HG03575 (cell line): Measurements from ENCODE around the gene ABLIM1.
A peak's percentile ranks its signal among the peaks of the same experiment; 100 is the strongest.

Experiments used
- ATAC-seq: cut with Tn5 transposase; IDR thresholded peaks from one replicate; pipeline ENCODE4 v1.9.1; 2021; ENCODE audit not compliant: unreplicated experiment, insufficient number of reproducible peaks, low FRiP score; ENCODE audit errors: extremely low read depth

The ABLIM1 gene

DNA sequence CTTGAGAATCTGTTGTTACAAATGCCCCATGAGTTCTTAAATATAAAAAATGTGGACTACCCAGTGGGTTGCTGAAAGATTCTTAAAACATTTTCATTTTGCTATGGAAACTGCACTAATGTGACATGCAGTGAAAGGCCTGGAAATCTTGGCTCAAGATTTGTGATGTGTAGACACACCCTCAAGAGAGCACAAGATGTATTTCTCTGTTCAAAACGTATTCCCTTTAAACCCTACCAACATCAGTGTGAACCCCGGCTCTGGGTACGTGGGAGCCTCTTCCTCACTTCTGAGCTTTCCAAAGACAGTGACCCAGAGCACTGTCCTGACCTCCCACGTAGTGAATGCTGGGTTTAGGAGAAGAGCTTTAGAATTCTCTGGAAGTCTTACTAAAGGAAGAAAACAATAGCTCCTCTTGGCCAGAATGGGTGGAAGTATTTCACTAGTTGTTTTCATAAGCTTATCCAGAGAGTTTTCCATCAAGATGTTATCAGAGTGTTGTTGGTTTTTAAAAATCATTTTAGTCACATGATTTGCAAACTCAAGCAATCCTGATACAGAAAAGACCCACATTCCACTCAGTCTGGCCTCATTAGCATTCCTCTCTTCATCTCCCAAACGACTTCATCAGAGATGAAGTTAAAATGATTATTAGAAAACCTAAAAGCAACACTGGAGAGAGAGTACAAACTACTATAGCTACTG is 172.2 kb downstream of the ABLIM1 start:
- no peak for ATAC-seq

DNA sequence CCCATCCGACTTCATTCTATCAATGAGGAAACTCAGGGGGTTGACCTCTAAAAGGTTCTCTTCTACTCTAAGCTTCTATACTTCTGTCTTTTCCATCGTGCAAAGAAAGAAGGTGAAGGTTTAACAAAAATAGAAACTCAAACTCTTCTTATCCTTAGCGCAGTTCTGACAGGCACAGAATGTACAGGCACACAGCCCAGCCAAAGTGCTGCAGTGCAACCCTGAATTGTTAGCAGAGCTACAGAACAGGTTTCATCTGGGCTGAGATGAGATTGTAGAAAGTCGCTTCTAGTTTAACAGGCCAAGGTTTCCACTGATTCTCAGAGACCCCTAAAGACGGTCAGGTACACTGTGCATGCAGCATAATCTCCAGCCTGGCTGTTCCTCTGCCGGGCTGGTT is 174.5 kb downstream of the ABLIM1 start:
- ATAC-seq, result no peak

DNA sequence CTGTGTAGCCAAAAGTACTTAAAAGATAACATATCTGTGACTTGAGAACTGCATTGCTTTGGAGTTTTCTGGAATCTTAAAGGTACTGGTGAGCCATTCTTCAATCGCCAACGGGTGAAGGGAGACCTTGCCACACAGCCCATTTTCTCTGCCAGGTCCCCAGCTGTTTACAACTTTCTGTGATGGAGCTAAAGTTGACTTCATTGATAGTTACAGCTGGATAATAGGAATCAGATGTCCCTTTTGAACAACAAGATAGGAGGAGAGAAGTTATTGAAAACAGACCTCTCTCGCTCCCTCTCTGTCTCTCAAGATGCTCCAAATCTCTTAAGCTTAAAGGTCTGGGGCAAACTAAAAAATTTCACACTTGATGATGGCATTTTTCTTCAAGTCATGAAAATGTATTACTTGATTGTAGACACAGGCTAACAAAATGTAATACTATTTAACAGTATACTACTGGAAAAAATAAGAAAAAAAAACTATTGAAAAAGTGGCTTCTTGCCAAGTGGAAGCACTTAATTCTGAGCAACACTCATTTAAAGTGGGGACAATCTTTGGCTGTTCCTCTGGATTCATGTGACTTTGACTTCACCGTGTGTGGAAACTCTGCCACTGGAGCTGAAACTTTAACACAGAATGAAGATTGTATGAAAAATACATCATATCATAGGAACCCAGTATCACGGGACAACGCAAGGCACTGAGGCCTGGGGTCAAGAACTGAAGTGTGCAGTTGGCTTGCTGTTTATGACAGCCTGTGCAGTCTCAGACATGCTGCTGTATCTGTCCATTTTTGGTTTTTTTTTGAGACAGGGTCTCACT is 175.4 kb downstream of the ABLIM1 start:
- ATAC-seq, result no peak

DNA sequence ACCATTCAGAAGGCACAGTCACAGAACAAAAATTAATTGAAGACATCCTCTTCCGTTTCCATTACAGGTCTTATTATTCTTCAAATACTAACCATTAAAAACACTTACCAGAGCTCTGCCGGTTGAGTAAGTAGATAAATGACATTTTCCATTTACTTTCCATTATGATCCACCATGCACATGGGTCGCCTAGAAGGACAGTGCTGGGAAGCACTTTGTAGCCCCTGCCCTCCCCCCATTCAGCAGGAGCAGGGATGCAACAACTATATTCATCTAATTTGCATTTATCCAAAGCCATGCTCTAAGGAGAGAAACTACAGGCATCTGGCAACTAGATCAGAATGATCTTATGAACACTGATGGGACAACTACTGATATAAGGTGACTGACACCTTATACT is 177.0 kb downstream of the ABLIM1 start:
- no peak for ATAC-seq

DNA sequence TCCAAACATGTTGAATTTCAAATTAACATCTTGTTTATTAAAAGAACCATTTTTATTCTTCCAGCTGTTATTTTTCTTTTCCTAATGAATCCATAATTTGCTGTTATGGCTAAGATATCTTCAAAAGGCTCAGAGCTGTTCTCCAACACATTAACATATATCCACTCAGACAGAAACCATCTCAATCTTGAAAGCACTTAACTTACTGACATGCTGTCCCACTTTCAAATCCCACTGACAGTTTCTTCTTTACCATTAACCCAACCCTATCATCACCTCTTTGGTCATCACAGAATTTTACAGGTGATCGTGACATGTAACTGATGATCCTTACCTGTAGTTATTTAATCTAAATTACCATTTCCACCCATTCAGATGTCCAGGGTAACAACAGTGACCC is 178.2 kb downstream of the ABLIM1 start:
- no peak for ATAC-seq

DNA sequence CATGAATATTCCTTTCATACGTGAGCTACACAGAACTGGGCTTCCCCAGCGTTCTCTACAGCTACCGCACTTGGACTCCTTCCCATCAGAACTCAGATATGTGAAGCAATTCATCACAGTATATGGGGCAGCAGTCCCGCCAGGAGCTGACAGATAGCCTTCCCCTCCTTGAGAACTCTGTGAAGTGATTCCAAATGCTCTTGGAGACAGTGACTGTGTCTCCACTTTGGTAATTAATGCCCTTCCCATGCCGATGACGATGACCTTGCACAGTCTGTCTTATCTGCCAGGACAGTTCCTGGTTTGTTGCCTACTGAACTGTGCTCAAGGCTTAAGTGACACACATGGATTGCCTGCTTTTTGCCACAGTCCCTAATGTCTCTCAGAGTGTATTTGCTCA is 178.8 kb downstream of the ABLIM1 start:
- no peak for ATAC-seq

DNA sequence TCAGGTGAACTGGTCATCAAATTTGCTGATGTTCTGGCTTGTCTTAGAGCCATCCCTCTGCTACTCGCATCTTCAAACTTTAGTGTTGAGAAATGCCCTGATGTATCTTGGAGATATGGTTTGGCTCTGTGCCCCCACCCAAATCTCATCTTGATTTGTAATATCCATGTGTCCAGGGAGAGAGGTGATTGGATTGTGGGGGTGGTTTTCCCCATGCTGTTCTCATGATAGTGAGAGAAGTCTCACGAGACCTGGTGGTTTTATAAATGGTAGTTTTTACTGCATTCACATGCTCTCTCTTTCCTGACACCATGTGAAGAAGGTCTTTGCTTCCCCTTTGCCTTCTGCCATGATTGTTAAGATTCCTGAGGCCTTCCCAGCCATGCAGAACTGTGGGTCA is 179.8 kb downstream of the ABLIM1 start:
- no peak for ATAC-seq

DNA sequence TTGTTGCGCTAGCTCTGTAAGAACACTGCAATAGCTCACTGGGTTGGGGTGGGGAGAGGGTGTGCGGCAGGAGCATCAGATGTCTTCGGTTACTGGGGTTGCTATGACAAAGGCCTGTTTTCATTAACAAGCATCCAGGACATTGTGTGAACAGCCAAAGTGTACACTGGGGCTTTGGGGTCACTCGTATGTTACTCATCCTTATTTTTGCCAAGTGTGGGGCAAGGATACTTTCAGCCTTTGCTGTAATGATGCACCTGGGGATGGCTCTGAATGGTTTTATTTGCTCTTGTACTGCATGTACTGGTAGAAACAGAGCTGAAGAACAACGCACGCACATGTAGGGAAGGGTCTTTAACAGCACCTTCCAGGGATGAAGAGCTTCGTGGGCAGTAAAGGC is 180.8 kb downstream of the ABLIM1 start:
- no peak for ATAC-seq

DNA sequence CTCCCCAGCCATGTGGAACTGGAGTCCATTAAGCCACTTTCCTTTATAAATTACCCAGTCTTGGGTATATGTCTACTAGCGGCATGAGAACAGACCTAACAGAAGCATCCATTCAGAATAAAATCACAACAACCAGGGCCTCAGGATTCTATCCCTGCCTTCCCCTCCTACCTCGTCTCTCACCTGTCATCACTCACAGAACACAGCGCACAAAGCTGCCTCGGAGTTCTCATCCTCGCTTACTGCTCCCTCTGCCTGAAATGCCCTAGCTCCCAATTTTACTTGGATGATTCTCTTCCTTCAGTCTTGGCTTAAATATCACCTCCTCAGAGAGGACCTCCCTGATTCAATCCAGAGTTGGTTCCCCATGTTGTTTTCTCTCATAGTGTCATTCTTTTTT is 183.1 kb downstream of the ABLIM1 start:
- ATAC-seq, result no peak

DNA sequence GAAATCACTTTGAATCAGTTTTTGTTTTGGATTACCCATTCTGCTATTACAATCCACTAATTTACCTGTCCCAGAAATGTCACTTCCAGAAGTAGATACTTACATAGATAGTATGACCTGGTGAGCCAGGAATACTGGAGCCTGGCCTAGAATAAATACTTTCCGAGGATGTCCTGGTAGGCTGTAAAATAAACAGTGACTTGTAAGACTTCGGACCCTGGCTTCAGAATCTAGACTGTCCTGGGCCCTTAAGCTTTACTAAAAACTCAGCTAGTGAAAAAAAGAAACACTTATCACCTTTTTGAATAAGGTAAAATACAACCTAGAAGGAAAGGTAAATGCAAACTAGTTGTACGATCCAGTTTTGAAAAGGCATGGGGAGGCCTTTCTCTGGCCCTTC is 184.3 kb downstream of the ABLIM1 start:
- ATAC-seq, result no peak

DNA sequence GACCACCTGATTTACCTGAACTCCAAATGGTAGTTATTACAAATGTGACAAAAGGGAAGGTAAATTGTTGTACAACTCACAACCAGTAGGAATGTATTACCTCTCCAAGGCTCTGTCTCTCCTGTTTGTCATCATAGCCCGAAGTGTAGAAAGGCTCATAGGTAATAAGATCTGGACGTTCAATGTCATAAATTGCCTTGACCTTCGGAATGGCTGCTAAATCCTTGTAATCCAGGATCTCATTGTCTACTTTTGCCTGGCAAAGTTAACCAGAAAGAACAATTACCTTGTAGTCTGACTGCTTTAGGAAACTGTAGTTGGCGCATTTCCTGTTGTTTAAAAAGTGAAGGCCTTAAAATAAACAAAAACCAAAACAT is 185.2 kb downstream of the ABLIM1 start:
- no peak for ATAC-seq

DNA sequence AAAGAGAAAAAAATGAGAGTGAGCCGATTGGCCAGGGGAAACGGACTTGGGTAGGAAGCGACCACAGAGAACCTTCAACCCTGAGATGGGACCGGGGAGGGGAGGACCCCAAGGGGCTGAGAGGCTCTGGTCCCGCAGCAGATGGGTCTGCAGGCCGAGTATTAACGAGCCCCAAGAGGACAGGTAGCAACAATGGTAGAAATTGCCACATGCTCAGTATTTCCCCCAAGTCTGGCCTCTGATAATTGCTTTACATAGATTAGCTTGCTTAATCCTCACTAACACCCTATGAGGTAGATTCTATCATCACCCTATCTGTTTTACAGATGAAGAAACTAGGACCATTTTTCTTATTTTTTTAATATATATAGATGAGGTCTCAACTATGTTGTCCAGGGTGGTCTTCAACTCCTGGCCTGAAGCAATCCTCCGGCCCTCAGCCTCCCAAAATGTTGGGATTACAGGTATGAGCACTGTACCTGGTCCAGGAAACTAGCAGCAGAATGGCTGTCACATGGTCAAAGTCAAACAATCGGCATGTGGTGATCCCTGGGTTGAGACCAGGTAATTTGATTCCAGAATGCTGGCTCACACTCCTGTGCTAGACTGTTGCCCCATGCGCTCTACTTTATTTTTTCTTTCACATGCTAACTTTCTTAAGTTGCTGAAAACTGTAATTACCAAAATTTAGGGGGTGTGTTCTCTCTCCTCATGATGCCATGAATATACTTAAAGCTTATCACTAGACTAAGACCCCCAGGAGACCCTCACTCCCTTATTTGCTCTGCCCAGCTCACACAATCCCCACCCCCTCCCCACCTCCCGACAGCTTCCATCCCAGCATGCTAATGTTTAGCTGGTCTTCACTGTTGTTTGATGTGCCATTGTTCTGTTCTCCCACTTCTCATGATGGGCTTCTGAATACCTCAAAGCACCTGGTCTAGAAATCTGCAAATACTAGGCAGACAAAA is 185.9 kb downstream of the ABLIM1 start:
- no peak for ATAC-seq

DNA sequence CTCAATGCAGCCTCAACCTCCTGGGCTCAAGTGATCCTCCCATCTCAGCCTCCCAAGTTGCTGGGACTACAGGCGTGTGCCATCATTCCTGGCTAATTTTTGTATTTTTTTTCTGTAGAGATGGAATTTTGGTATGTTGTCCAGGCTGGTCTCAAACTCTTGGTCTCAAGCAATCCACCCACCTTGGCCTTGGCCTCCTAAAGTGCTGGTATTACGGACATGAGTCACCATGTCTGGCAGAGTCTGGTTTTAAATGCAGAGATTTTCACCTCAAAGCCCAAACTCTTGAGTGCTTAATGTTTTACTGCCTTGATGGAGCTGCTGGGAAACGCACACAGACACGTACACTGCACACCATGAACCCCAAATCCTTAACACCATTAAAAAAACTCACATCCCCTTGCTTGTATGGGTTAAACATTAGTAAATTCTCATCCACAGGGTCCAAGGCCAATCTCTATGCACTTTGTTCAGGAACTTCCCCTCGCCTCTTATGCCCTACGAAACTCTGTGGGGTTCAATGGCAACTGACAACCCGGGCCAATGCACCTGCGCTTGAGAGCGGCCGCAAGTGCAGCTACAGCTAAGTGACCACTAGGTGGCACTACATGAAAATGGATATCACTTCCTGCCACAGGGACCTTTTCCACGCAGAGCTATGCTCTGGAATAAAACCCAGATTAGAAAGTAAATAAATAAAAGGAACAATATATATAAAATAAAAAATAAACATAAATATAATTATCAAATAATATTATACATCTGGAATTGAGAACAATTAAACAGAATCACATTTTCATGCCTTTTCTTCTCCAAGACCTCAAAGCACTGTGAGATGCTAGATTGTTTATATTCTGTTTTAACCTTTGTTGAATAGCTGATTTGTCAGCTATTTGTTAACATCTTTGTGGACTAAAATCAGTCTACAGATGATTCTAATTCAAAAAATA is 186.8 kb downstream of the ABLIM1 start:
- ATAC-seq, result peak; percentile 69

DNA sequence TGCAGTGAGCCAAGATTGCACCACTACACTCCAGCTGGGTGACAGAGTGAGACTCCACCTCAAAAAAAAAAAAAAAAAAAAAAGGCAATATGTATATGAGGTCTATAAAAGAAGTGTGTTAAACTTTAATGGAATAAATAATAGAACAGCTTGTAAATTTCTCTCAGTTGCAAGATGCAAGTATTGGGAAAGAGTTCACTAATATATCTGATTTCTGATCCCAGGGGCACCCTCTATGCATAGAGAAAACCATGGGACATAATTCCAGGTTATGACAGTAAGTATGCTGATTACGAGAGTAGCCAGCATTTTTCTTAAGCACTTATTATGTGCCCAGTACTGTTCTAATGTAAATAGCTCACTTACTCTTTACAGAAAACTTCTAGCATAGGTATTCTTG is 187.7 kb downstream of the ABLIM1 start:
- no peak for ATAC-seq

DNA sequence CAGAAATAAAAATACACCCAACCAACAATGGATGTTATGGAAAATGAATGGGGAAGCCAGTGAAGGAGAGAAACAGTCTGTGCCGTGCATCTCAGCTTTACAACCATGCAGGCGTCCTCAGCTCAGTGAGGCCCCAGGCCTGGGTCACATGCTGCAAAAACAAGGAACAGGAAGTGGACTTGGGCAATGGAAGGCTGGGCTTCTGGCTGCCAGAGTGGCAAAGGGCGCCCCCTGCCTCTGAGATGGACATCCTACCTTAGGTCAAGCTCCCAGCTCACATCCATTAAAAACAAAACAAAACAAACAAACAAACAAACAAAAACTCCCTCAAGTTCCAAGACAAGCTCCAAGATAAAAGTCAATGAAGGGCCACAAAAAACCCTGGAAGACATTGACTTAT is 199.1 kb downstream of the ABLIM1 start:
- no peak for ATAC-seq

DNA sequence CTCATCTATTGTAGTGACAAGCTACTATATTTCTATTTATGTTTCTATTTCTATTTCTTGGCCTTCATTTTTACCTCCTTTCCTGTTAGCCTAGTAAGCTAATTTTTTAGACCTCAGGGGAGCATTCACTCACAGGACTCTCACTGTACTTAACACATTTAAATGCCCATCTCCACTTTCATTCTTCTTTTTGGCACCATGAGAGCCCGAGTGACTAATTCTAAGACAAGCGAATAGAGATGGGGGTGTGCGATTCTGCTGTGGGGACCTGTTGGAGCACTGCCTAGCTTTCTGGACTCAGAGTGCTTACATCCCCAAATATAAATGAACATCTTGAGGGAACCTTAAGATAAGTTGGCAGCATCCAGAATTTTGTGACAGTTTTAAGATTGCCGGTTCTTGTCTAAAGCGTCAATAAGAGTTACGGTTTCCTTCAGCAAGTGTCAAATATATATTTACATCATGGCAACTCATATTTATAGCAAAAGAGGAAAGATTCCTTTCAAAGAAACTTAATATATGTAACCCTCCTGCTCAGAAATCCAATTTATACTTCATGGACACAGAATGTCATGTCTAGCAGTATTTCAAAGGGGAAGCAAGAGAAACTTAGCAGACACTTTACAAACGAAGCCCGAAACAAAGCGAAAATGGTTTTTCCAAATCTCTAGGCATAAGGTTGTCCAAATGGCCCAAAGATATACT is 199.7 kb downstream of the ABLIM1 start:
- no peak for ATAC-seq

DNA sequence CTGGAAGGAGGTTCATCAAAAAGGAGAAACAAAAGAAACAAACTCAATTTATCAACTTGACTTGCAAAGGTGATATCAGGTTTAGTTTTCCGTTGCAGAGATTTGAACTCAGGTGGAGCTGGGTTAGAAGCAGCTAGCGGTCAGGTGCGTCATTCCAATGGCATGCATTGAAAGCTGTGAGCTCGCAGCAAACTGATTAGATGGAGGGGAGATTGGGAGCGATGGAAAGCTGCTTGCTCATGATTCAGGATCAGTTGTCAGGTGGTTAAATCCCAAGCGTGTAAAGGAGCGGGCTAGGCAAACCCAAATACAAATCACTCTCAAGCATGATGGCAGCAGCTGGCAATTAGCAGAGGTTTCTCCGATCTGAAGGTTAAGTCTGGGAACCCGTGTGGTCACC is 204.5 kb downstream of the ABLIM1 start:
- no peak for ATAC-seq

DNA sequence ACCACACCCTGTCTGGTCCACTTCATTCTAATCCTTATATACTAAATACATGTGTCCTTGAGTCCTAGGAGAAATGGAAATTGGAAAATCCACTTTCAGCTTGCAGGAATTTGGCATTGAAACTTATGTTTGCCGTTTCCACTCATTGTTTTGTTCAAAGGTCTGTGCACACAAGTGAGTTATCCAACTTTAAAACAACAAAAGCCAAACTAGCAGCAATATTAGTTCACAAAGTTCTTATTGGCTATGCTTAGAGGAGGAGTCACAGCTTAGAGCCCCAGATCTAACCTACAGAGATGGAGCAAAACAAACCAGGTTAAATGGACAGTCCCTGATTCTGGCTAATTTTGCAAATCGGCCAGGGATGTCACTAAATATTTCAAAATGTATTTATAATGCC is 209.2 kb downstream of the ABLIM1 start:
- ATAC-seq, result no peak
